Right ventricle myocardium inferior (tissue), 1 donor: ENCODE data around the gene FGF14. TPM values are rescaled to one million over a fixed set of nuclear protein-coding genes. Genes with fewer than 3 reads are reported as not detected.

Source experiments
- ATAC-seq: fragments of 200-7000 bp; cut with Tn5 transposase; one replicate; pipeline ENCODE4 v1.9.1; 2020; ENCODE audit warnings: mild to moderate bottlenecking, moderate library complexity
- DNase-seq: peaks from one replicate; pipeline ENCODE4 v3.0.0; 2021; ENCODE audit errors: missing footprints
- intact Hi-C: fragments of 100-400 bp; cut with DNase I; formaldehyde crosslinking; loops from one replicate; pipeline ENCODE4 v1.11.0; 2022
- total RNA-seq: library from RNA; stranded (reverse); fragmentation: NEBNext Ultra II Directional; extraction: Animal tissue kit (Norgen Biotek cat#: 25700); gene quantifications from one replicate; pipeline ENCODE4 v1.2.1, GENCODE V29; 2021
- donor health status: DM: no; HTN: yes; CAD: no; lungs with severe emphysema.

FGF14 gene
- total RNA-seq, 1 donor from 2014 or later: 3.6 TPM

GRCh38 chr13:101767131-101767530, 634.7 kb downstream of the FGF14 start:
- no peak for ATAC-seq
- DNase-seq: no peak
- intact Hi-C loops: no loop called here

GRCh38 chr13:101763191-101763590, 638.7 kb downstream of the FGF14 start:
- ATAC-seq: no peak
- DNase-seq: no peak
- intact Hi-C loops: no loop called here

DNA sequence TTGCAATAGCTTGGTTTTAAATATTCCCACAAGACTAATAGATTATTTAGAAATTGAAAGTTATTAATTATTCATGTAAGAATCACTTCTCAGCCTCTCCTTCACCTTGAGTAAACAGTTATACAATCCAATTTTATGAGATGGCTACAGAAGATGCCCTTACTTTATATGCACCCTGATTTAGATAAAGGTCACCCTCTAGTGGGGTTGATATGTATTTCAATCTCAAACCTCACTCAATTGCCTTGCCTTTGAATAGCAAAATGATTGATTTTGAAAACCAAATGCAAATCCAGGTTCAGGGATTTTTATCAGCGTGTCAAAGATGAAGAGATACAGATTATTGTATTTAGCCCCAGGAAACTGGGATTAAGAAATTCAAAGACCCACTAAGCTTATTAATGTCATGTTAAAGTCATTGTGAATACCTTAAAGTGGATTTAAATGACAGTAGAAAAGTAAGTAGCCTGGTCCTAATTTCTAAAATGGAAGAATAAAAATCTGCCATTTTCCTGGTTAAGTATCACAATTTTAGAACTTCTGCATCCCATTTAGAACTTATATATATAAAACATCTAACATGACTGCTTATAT, 644.3 kb downstream of the FGF14 start:
- ATAC-seq (no peak), DNase-seq (no peak)
- intact Hi-C loops: loop anchor here (1.0 to 10.0 kb wide), 2 partner anchors 243 to 613 kb away; no protein-coding TSS in a partner anchor

DNA sequence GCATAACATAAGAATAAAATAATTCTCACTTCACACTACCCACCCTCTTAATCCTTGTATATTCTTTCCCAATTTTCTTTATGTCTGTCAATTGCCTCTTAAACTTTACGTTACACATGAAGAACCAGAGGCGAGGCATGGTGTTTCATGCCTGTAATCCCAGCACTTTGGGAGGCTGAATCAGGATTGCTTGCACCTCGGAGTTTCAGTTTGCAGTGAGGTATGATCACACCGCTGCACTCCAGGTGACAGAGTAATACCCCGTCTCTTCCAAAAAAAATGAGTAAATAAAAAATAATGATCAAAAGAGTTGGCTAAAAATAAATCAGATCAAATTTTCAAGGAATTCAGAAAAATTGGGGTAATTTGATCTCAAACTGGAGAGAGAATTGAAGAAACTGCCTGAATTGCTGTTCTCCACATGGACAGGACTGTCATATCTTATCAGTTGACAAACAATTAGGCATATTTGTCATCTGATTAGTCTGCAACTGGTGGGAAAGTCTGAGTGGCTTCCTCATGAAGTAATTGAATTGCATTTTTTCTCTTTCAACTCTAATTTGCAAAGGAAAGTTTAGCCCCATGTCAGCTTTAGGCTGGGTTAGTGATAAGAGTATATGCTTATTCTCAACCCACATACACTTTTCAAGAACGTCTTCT, 646.5 kb downstream of the FGF14 start:
- intact Hi-C loops: loop anchor here (10.0 kb wide), 1 partner anchor 611 kb away; no protein-coding TSS in a partner anchor

DNA sequence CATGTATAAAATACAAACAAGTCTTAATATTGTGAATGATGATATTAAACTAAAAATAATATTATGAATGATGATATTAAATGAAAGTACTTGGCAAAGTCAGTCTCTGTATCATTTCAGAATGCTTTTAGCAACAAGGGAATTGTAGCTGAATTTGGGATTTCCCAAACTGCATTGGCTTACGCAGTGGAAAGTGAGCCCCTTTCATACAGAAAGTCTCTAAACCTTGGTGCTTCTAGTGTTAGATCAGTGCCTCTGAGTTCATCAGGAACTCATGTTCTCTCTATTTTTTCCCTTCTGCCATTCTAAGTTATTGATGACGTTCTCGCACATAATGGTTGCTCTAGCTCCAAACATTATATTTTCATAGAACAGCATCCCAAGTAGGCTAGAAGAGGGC, 649.4 kb downstream of the FGF14 start:
- no peak for DNase-seq
- intact Hi-C loops: loop anchor here (10.0 kb wide), 1 partner anchor 608 kb away; no protein-coding TSS in a partner anchor
- ATAC-seq: no peak

More for the DNA sequence above, 646.5 kb downstream of the FGF14 start:
- no peak for ATAC-seq
- no peak for DNase-seq

- intact Hi-C loops: loop anchor here (10.0 kb wide), 1 partner anchor 607 kb away; no protein-coding TSS in a partner anchor
- DNase-seq (no peak), ATAC-seq (no peak)
Measured at GRCh38 chr13:101751488-101751887, 650.4 kb downstream of the FGF14 start.

DNA sequence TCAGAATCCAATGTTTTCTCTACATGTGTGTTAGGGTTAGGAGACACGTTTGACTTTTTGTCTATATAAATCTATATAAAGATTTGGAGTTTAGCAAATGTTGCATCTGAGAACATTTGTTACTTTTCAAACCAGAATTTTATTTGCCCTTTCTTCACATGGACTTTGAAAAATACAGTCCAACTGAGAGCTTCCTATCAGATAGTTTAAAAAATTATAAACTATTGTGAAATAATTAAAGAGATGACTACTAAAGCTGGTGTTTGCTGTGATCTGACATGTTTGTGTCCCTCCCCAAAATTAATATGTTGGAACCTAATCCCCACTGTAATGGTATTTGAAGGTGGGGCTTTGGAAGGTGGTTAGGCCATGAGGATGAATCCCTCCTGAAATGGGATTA, 652.3 kb downstream of the FGF14 start:
- no peak for ATAC-seq

DNA sequence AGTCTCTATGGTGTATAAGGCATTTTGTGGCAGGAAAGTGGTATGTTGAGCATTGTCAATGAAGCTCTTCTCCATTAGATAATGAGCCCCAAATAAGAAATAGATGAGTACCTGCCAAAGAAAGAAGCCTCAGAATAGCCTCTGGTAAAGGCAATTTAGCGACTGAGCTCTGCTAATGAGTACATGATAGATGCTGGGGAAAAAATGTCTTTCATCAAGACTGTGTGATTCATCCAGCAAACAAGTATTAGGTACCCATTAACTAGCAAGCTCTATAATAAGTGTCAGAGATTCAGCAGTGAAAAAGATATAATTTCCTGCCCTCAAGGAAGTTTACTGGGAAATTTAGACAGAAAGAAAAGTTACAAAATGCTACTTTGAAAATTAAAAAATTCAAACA, 654.8 kb downstream of the FGF14 start:
- DNase-seq: no peak
- intact Hi-C loops: no loop called here
- ATAC-seq: no peak

More for the DNA sequence above, 652.3 kb downstream of the FGF14 start:
- DNase-seq: no peak
- intact Hi-C loops: no loop called here

GRCh38 chr13:101746513-101746912, 655.3 kb downstream of the FGF14 start:
- DNase-seq: no peak
- intact Hi-C loops: no loop called here
- no peak for ATAC-seq

DNA sequence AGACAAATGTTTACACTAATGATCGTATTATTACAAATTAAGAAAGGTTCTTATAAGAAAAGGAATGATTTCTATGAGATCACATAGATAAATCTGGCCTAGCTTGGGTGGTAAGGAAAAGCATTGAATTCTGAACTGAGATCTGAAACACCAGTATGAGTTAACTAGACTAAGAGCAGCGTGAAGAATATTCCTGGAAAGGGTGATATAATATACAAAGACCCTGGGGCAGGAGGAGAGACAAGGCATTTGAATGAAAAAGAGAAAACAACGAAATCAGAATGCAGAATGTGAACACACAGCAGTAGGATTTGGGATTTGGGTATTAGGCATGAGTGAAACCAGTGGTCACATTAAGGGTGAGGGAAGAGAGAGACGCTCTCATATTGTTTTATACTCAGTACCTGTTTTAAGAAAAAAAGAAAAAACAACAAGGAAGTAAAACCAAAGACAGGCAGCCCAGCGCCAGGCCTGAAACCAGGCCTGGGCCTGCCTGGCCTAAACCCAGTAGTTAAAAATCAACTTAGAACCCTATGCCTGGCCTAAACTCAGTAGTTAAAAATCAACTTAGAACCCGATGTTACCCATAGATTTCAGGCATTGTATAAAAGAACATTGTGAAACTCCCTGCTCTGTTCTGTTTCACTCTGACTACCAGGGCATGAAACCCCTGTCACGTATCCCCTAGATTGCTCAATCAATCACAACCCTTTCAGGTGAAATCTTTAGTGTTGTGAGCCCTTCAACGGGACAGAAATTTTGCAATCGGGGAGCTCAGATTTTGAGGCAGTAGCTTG, 662.3 kb downstream of the FGF14 start:
- DNase-seq (no peak), ATAC-seq (no peak)
- intact Hi-C loops: no loop called here

- no peak for DNase-seq
- intact Hi-C loops: no loop called here
- ATAC-seq: no peak
Measured at GRCh38 chr13:101738336-101738735, 663.5 kb downstream of the FGF14 start.

- intact Hi-C loops: no loop called here
- no peak for DNase-seq
- ATAC-seq: no peak
Measured at GRCh38 chr13:101736566-101736965, 665.3 kb downstream of the FGF14 start.

GRCh38 chr13:101730420-101731000, 671.3 kb downstream of the FGF14 start:
- intact Hi-C loops: no loop called here
- no peak for ATAC-seq
- DNase-seq: no peak

- ATAC-seq: no peak
- DNase-seq: no peak
- intact Hi-C loops: no loop called here
Measured at GRCh38 chr13:101728615-101729014, 673.2 kb downstream of the FGF14 start.

GRCh38 chr13:101728021-101728420, 673.8 kb downstream of the FGF14 start:
- ATAC-seq (no peak), DNase-seq (no peak)
- intact Hi-C loops: no loop called here

DNA sequence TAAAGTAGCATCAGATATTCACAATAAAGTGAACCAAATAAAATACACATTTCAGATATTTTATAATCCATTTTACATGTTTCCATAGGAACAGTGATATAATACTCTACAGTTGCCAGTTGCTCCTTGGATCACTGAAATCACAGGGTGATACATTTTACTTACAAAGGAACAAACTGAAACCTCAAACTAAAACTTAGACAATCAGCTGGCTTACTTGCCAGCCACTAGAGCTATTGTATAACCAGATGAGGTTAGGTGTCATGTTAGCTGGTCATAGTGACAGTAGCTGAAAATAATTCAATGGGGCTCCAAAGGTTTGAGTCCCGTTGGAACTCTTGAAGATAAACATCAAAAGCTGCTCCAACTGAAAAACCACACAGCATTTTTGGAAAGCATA, 674.7 kb downstream of the FGF14 start:
- intact Hi-C loops: no loop called here
- no peak for DNase-seq
- ATAC-seq: no peak

GRCh38 chr13:101726681-101727080, 675.2 kb downstream of the FGF14 start:
- DNase-seq (no peak), ATAC-seq (no peak)
- intact Hi-C loops: no loop called here

- ATAC-seq (no peak), DNase-seq (no peak)
- intact Hi-C loops: no loop called here
Measured at GRCh38 chr13:101718496-101718895, 683.4 kb downstream of the FGF14 start.

DNA sequence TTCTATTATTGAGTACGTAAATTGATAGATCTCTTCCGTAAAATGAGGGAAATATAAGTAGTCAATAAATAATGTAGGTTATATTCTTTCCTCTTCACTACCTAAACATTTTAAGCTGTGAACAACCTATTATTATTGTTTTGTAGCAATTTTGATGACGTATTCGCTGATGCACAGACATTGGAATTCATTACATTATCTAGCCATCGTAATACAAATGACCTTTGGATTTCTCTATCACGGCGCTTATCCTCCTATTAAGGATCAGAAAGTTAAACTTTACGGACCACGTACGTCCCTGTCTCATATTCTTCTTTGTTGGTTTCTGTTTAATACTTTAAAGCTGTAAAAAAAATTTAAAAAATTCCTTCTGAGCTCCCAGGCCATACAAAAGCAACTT, 684.5 kb downstream of the FGF14 start:
- intact Hi-C loops: no loop called here
- DNase-seq (no peak), ATAC-seq (no peak)
